Endometrium (tissue), 2 donors: ENCODE measurements around the gene ANKRD53.

ENCODE experiments used
- FAIRE-seq: peaks from 2 replicates; lab custom pipeline; 2012; peaks lifted over from hg19 to GRCh38; lab: Jason Lieb, UNC
- donor health status: control.
- donor health status: control.

ANKRD53 gene

GRCh38 chr2:70944111-70944690, 34.2 kb upstream of the ANKRD53 start:
- no peak for FAIRE-seq

DNA sequence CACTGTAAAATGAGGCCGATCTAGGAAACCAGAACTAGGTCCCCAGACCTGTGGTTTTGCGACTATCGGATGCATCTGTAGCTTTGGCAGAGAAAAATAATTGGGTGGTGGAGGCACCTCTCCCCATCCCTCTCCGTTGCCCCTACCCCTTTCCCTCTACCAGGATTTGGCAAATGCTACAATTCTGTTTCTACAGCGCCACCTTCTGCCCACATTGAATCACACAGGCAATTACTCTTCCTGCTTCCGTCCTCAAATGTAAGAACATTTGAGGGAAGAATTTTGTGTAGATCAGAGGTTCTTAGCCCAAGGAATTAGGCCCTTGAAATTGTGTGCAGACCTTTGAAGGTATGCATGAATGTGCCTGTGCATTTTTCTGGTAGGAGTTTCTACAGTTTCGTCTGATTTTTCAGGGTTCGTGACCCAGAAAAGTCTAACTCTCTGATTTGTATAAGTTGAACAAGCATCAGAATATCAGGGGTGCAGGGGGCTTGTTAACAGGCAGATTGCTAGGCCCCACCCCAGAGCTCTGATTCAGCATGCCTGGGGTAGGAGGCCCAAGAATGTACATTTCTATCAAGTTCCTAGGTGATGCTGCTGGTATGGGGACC, 31.5 kb upstream of the ANKRD53 start:
- no peak for FAIRE-seq

DNA sequence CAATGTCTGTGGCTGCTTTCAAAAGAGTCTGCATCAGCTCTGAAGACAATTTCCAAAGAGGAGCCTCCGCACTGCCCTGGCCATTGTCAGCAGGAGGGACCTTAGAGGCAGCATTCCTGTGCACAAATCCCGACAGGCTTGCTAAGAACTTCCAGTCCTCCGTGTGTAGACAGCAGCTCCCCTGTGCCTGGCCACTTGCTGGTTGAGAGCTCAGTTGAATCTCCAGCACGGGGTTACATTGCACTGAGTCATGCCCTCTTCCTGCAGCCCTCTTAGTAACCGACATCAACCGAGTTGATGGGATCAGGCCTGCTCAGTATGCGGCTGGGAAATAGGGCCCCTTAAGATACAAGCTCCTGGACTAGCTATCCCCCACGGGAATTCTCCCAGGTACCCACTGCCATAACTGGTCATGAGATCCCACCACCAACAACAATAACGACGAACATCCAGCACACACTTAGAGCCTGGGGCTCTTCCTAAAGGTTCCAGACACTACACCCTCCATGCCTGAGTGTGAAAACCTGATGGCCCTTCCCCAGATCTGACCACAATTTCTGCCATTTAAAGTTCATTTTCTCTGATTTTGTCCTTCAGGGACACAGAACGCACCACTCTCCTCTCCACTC, 30.8 kb upstream of the ANKRD53 start:
- no peak for FAIRE-seq

- FAIRE-seq: no peak
Measured at GRCh38 chr2:70948337-70949003, 30.0 kb upstream of the ANKRD53 start.

DNA sequence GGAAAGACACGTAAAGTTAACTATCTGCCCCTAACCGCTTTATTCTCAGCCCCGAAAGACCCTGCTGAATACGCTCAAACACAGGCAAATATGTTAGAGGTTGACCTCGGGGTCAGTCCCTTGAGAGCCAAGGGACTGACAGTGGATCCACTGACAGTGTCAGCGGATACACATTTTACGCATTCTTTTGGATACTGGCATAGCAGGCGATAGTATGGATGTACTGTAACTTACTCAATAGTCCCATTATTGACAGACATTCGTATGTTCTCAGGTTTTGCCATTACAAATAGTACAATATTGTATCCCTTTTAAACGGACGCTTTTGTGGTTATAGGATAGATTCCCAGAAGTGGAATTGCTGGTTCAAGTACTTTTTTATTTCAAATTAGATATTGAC, 29.3 kb upstream of the ANKRD53 start:
- no peak for FAIRE-seq

- no peak for FAIRE-seq
Measured at GRCh38 chr2:70954886-70955285, 23.5 kb upstream of the ANKRD53 start.

DNA sequence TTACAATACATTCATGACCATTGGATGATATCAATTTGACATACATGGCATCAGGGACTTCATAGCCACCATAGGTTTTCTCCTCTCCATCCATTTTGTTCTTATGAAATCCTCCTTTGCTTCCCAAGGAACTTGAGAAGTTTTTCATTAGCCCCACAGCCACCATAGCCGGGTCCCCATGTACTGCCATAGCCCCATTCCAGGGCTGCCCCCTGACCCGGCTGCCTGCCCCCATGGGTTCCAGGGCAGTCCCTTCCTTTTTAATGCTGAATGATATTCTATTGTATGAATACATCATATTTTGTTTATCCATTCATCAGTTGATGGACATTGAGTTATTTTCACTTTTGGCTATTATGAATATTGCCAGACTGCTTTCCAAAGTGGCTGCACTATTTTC, 22.3 kb upstream of the ANKRD53 start:
- FAIRE-seq: no peak

DNA sequence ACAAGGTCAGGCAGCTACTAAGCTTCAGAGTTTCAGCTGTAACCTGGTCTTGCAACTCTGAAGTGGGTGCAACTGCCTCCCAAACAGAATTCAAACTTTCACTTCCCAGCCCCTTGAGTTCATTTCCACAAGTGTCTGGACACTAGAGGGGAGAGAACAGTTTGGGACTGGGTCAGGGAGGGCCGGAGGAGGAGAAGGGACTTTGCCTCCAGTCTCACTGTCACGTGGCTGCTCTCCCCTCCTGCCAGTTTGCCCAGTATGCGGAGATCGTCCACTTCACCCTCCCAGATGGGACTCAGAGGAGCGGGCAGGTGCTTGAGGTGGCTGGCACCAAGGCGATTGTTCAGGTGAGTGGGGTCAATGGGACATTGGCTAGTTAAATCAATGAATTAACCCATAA, 20.6 kb upstream of the ANKRD53 start:
- no peak for FAIRE-seq

GRCh38 chr2:70958759-70959158, 19.7 kb upstream of the ANKRD53 start:
- no peak for FAIRE-seq

DNA sequence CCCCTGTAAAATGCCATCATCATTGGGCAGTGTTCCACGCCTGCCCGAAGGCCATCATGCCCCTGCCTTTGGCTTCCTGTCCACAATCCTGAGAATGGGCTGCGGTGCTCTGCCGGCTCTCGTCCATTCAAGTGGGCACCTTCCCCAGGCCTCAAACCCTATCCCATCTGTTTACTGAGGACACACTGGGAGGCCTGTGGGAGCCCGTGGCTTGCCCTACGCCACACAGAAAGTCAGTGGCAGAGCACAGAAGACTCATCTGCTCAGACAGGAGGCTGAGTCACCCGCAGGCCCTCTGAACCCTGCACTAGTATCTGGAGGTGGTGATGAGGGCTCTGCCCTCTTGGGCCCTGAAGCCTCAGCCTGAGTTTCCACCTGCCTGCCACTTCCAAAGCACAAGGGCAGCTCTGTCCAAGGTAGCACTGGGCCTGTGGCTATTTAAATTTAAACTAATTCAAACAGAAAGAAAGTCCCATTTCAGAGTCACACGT, 19.1 kb upstream of the ANKRD53 start:
- FAIRE-seq: no peak

- no peak for FAIRE-seq
Measured at GRCh38 chr2:70959851-70960832, 18.3 kb upstream of the ANKRD53 start.

- FAIRE-seq: no peak
Measured at GRCh38 chr2:70960833-70961647, 17.4 kb upstream of the ANKRD53 start.

GRCh38 chr2:70961648-70961994, 16.8 kb upstream of the ANKRD53 start:
- no peak for FAIRE-seq

GRCh38 chr2:70962211-70962884, 16.1 kb upstream of the ANKRD53 start:
- no peak for FAIRE-seq

DNA sequence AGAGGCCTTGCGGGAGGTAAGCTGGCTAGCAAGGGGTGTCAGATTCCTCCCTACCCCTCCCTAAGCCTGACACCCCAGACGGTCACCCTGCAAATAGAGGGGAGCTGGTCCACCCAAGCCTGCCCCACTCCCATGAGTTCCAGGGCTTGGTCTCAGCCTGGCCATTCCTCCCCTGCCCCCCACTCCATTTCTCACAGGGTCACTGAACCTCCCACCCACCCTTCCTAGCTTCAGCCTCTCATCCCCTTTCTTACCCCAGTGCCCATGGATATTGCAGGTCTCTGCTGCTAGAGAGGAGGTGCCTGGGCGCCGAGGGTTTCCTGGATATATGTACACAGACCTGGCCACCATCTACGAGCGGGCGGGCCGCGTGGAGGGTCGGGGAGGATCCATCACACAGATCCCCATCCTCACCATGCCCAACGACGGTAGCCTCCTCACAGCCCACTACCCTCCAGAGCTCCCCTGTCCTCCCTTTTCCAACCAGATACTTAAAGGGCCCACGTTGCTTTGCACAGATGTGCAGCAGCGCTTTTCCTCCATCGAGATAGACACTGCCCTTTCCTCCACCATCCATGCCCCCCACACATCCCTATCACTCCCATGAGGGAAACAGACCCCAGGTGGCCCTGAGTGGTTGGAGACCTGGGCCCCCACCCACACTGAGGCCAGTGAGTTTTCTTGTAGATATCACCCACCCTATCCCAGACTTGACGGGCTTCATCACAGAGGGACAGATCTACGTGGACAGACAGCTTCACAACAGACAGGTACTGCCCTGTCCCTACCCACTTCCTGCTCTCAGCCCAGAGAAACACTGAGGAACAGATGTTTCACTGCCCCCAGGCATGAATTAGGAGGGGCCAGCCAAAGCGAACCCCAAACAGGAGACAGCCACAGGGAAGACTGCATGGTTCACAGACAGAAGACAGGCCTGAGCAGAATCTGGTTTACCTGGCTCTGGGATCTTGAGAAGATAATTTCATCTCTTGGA, 15.2 kb upstream of the ANKRD53 start:
- no peak for FAIRE-seq

DNA sequence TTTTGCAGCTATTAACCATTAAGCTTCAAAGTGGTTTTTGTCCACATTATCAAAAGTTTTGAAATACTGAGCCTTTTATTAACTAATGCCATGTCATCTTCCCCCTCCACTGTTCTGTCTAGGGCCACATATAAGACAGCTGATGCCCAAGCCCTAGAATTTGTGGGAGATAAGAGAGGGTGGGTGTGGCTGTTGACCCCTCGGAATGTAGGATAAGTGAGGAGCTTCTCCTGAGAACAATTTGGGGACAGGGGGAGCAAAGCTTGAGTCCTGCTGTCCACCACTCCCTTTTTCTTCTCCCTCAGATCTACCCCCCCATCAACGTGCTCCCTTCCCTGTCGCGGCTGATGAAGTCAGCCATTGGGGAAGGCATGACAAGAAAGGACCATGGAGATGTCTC, 14.3 kb upstream of the ANKRD53 start:
- FAIRE-seq: no peak

DNA sequence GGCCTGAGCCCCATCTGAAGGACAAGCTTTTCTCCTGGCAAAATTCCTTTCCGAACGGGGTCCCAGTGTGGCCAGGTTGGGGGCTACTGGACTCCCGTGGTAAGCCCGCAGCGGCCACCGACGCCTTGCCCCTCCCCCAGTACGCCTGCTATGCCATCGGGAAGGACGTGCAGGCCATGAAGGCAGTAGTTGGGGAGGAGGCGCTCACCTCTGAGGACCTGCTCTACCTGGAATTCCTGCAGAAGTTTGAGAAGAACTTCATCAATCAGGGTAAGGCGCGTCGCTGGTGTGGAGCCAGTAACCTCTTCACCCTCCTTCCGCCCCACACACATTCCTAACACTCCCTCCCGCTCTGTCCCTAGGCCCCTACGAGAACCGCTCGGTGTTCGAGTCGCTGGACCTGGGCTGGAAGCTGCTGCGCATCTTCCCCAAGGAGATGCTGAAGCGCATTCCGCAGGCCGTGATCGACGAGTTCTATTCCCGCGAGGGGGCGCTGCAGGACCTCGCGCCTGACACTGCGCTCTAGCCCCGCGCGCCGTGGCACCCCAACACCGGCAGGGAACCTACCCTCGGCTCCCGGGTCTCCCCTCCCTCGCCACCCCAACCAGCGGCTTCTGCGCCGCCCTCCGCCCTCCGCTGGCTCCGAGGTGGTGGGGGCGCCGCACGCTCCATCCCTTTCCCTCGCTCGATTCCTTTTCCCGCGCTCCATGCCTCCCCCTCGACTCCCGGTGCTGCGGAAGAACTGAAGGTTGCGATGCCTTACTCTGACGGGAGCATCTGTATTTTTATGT, 13.6 kb upstream of the ANKRD53 start:
- FAIRE-seq: no peak

DNA sequence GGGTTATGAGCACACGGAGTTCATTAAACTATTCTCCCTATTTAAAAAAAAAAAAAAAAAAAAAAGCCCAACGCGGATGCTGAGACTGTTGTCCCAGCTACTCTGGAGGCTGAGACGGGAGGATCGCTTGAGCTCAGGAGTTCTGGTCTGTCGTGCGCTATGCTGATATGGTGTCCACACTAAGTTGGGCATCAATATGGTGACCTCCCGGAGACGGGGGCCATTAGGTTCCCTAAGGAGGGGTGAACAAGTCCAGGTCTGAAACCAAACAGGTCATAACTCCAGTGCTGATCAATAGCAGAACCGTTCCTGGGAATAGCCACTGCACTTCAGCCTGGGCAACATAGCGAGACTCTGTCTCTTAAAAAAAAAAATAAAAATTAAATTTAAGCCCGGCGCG, 12.9 kb upstream of the ANKRD53 start:
- FAIRE-seq: no peak

GRCh38 chr2:70966681-70967080, 11.7 kb upstream of the ANKRD53 start:
- FAIRE-seq: no peak
